Suprapubic skin (tissue), 4 donors: ENCODE data around the gene OMP.

ENCODE experiments used
- CTCF ChIP-seq, 2 donors: fragments of 200-600 bp in 1 of 2; fragments of 450-650 bp in 1 of 2; sonication (generic) in 1 of 2; IDR thresholded peaks; one replicate each; pipeline ENCODE4 v1.5.1; 2016 to 2019; ENCODE audit warnings: antibody characterized with exemption in 2 of 2, mild to moderate bottlenecking in 1 of 2, moderate library complexity in 1 of 2
- EP300 ChIP-seq: sonication (generic); formaldehyde crosslinking; IDR thresholded peaks from one replicate; pipeline ENCODE4 v1.6.1; 2017; ENCODE audit warnings: antibody characterized with exemption
- POLR2A ChIP-seq, 2 donors: fragments of 450-650 bp; IDR thresholded peaks; one replicate each; pipeline ENCODE4 v1.6.1; 2017; ENCODE audit warnings: antibody characterized with exemption in 2 of 2, mild to moderate bottlenecking in 2 of 2, moderate library complexity in 2 of 2
- POLR2AphosphoS5 ChIP-seq, 3 donors: sonication (generic); formaldehyde crosslinking; IDR thresholded peaks; one replicate each; pipeline ENCODE4 v1.6.1; 2017; ENCODE audit warnings: antibody characterized with exemption in 3 of 3

GRCh38 chr11:77129842-77130756 lies 27.5 kb downstream of the OMP start:
- no peak for TF ChIP-seq POLR2AphosphoS5 (IDR thresholded peaks at IDR 0.05)
- no peak for TF ChIP-seq POLR2A (IDR thresholded peaks at IDR 0.05)
- TF ChIP-seq CTCF (IDR thresholded peaks at IDR 0.05), result no peak
- no peak for TF ChIP-seq EP300
